ENCODE measurements around the gene PTHLH. TPM values are rescaled to one million over a fixed set of nuclear protein-coding genes. Genes with fewer than 3 reads are reported as not detected.

The PTHLH gene
- polyA plus RNA-seq, 1 of the 3 experiments (the other 2 are of a cell fraction): 29.0 TPM

GRCh38 chr12:27953817-27954216 lies 18.7 kb downstream of the PTHLH start (continued):
- TF ChIP-seq RXRA (IDR thresholded peaks at IDR 0.05; ENCODE audit: borderline replicate concordance, low read depth) (no peak), SIN3A (IDR thresholded peaks at IDR 0.05; ENCODE audit: borderline replicate concordance, low read depth, low read length) (no peak), MXI1 (IDR thresholded peaks at IDR 0.05; ENCODE audit: low read depth, low read length) (no peak)

GRCh38 chr12:27953348-27953747 lies 19.2 kb downstream of the PTHLH start:
- H3K36me3 ChIP-seq (replicated peaks in 1 of 2; ENCODE audit: control insufficient read depth in 1 of 2, insufficient read depth in 2 of 2, low read length in 1 of 2): peaks cover 0 to 10% of the 10 kb centered on the region in 2 experiments
- no peaks in the 10 kb centered on the region for H3K9me2 ChIP-seq
- no peaks in the 10 kb centered on the region for H3K79me2 ChIP-seq (ENCODE audit: insufficient read depth)
- CTCF ChIA-PET: interaction anchor here (1.1 to 2.1 kb wide), 2 partner anchors 9 to 13 kb away, joined by 5 to 9 read pairs; no protein-coding TSS in a partner anchor
- H3K27ac ChIP-seq (ENCODE audit: low read depth in 2 of 2, low read length in 1 of 2): no peak overlapping the region
- H3F3A ChIP-seq (replicated peaks; ENCODE audit: insufficient read depth): peaks cover 3% of the 10 kb centered on the region
- H3K27me3 ChIP-seq (ENCODE audit: insufficient read depth): no peaks in the 10 kb centered on the region
- H4K20me1 ChIP-seq (ENCODE audit: insufficient read depth): no peaks in the 10 kb centered on the region
- no peaks in the 10 kb centered on the region for H3K4me1 ChIP-seq (ENCODE audit: control insufficient read depth in 1 of 2, insufficient read depth in 2 of 2, low read depth in 1 of 2, low read length in 1 of 2)
- TF ChIP-seq RAD21 (IDR thresholded peaks at IDR 0.05; ENCODE audit: low read length) (no peak), TAF1 (IDR thresholded peaks at IDR 0.05; ENCODE audit: borderline replicate concordance, low read depth, low read length) (no peak), NFIC (IDR thresholded peaks at IDR 0.05; ENCODE audit: borderline replicate concordance) (no peak), MEF2A (IDR thresholded peaks at IDR 0.05; ENCODE audit: borderline replicate concordance, low read depth) (no peak), JUND (IDR thresholded peaks at IDR 0.05) (no peak), SIN3A (IDR thresholded peaks at IDR 0.05; ENCODE audit: borderline replicate concordance, low read depth, low read length) (no peak), REST (IDR thresholded peaks at IDR 0.05; ENCODE audit: low read depth, low read length) (no peak), RCOR1 (IDR thresholded peaks at IDR 0.05; ENCODE audit: low read length) (no peak), TEAD4 (IDR thresholded peaks at IDR 0.05; ENCODE audit: borderline replicate concordance, insufficient read depth) (no peak), FOSL2 (IDR thresholded peaks at IDR 0.05; ENCODE audit: borderline replicate concordance, low read depth) (no peak), ELF1 (IDR thresholded peaks at IDR 0.05) (no peak), TCF12 (IDR thresholded peaks at IDR 0.05) (no peak), RXRA (IDR thresholded peaks at IDR 0.05; ENCODE audit: borderline replicate concordance, low read depth) (no peak), SMC3 (IDR thresholded peaks at IDR 0.05; ENCODE audit: low read depth, low read length) (no peak), MAX (IDR thresholded peaks at IDR 0.05; ENCODE audit: low read depth) (no peak), NRF1 (IDR thresholded peaks at IDR 0.05; ENCODE audit: low read depth, low read length) (no peak), MXI1 (IDR thresholded peaks at IDR 0.05; ENCODE audit: low read depth, low read length) (no peak), CTCF (IDR thresholded peaks at IDR 0.05) (no peak), CHD2 (IDR thresholded peaks at IDR 0.05; ENCODE audit: low read length, partially characterized antibody) (no peak), FOXJ3 (CRISPR knock-in tag; IDR thresholded peaks at IDR 0.05) (no peak)
- no peak overlapping the region for H2AFZ ChIP-seq (ENCODE audit: low read depth)
- H3K9ac ChIP-seq: no peak overlapping the region
- WGBS (ENCODE audit: low lambda C conversion rate): 84% methylated on average over 4 of the region's 4 CpGs
- POLR2A ChIA-PET: no interaction called here
- DNase-seq: no peak
- no peak overlapping the region for H3K4me2 ChIP-seq
- H3K9me3 ChIP-seq: no peaks in the 10 kb centered on the region
- H3K4me3 ChIP-seq (ENCODE audit: low read depth in 2 of 2, low read length in 1 of 2): no peak overlapping the region

Data from SK-N-SH (cell line).